ENCODE measurements around the gene C3orf70.

Gene C3orf70

GRCh38 chr3:185040425-185040824 is 112.4 kb downstream of the C3orf70 start:
- DNase-seq (ENCODE audit: low spot score): no peak
- no peak for TF ChIP-seq CTCF (IDR thresholded peaks at IDR 0.05; ENCODE audit: extremely low read depth, missing control alignments)

GRCh38 chr3:185037801-185038200 is 115.1 kb downstream of the C3orf70 start:
- no peak for DNase-seq (ENCODE audit: low spot score)
- TF ChIP-seq CTCF (IDR thresholded peaks at IDR 0.05; ENCODE audit: extremely low read depth, missing control alignments): no peak

GRCh38 chr3:185030951-185031350 is 121.9 kb downstream of the C3orf70 start:
- DNase-seq (ENCODE audit: low spot score): no peak
- no peak for TF ChIP-seq CTCF (IDR thresholded peaks at IDR 0.05; ENCODE audit: extremely low read depth, missing control alignments)

GRCh38 chr3:185030399-185030798 is 122.5 kb downstream of the C3orf70 start:
- TF ChIP-seq CTCF (IDR thresholded peaks at IDR 0.05; ENCODE audit: extremely low read depth, missing control alignments): no peak
- no peak for DNase-seq (ENCODE audit: low spot score)

- no peak for DNase-seq (ENCODE audit: low spot score)
- TF ChIP-seq CTCF (IDR thresholded peaks at IDR 0.05; ENCODE audit: extremely low read depth, missing control alignments): no peak
These were observed 123.8 kb downstream of the C3orf70 start for GRCh38 chr3:185029086-185029485.

GRCh38 chr3:185028121-185028520 is 124.7 kb downstream of the C3orf70 start:
- TF ChIP-seq CTCF (IDR thresholded peaks at IDR 0.05; ENCODE audit: extremely low read depth, missing control alignments): no peak
- no peak for DNase-seq (ENCODE audit: low spot score)
